Measurements from ENCODE around the gene SSH3. TPM values are rescaled to one million over a fixed set of nuclear protein-coding genes. Genes with fewer than 3 reads are reported as not detected.

The SSH3 gene
- total RNA-seq, 1 experiment from 2014 or later, result 17.5 TPM

DNA sequence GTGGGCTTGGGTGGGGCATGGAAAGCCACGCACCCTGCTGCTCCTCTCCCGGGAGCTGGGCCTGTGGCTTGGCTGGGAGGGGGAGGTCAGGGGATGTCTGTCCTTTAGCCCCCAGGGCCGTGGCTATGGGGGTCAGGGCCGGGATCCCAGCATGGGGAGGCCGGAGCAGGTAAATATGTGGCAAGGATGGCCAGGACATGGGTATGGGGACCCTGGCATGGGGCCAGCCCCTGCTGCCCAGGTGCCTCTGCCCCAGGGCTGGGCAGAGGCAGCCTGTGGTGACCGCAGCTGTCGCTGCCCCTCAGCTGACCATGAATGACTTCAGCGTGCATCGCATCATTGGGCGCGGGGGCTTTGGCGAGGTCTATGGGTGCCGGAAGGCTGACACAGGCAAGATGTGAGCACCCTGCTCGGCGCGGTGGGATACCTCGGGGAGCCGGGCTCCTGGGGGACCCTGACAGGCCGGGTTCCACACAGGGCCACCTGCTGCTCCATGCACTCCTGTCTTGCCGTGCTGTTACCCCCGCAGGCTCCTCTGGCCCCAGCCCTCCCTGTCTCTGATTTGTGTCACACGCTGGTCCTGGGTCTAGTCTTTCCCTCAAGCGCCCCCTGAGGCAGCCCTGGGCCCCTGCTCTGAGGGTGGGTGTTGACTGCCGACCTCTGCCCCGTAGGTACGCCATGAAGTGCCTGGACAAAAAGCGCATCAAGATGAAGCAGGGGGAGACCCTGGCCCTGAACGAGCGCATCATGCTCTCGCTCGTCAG, 22.4 kb upstream of the SSH3 start:
- no peak overlapping the region for H3K4me3 ChIP-seq
- no peak for DNase-seq (ENCODE audit: low read depth in 1 of 2, low spot score in 2 of 2)
- H3K27me3 ChIP-seq (replicated peaks), result no peaks in the 10 kb centered on the region
- peaks cover 24% of the 10 kb centered on the region for H3K4me1 ChIP-seq (replicated peaks)
- H3K9me3 ChIP-seq (replicated peaks), result no peaks in the 10 kb centered on the region
- H3K27ac ChIP-seq, result no peak overlapping the region
- peaks cover 95% of the 10 kb centered on the region for H3K36me3 ChIP-seq

DNA sequence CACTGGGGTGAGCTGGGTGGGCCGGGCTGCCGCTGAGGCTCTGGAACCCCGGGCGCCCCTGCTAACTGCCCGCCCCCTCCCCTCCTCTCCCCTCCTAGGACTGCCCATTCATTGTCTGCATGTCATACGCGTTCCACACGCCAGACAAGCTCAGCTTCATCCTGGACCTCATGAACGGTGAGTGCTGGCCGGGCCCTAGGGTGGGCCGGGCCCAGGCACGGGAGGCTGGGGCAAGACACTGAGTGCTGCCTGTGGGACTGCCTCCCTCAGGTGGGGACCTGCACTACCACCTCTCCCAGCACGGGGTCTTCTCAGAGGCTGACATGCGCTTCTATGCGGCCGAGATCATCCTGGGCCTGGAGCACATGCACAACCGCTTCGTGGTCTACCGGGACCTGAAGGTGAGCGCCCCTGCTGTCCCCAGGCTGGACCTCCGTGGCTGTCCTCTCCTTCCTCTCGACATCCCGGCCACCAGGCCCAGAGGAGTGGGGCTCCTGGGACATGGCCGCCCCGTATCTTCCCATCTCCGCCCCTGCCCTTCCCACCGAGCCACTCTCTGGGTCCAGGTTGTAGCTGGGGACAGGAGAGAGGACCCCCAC, 21.7 kb upstream of the SSH3 start:
- peaks cover 98% of the 10 kb centered on the region for H3K36me3 ChIP-seq
- no peak overlapping the region for H3K27ac ChIP-seq
- H3K4me3 ChIP-seq, result no peak overlapping the region
- no peak for DNase-seq (ENCODE audit: low read depth in 1 of 2, low spot score in 2 of 2)
- no peaks in the 10 kb centered on the region for H3K27me3 ChIP-seq (replicated peaks)
- H3K4me1 ChIP-seq (replicated peaks), result peaks cover 17% of the 10 kb centered on the region
- H3K9me3 ChIP-seq (replicated peaks), result no peaks in the 10 kb centered on the region

DNA sequence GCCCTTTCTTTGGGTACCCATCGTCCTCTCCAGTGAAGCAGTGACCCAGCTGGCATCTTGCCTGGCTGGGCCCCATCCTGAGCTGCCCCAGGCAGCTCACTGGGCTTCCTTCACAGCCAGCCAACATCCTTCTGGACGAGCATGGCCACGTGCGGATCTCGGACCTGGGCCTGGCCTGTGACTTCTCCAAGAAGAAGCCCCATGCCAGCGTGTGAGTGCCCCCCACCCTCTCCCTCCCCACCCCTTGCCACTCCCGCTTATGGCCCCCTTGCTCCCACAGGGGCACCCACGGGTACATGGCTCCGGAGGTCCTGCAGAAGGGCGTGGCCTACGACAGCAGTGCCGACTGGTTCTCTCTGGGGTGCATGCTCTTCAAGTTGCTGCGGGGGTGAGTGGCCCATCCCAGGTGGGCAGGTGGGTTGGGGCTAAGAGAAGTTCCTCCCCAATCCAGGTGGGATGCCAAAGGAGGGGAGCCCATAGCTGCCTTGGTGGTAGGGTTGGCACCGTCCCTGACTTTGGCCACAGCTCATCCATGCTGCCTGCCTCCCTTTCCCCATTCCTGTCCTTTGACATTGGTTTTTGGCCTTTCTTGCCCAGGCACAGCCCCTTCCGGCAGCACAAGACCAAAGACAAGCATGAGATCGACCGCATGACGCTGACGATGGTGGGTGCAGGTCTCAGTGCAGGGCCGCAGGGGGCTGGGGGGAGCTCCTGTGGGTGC, 21.0 kb upstream of the SSH3 start:
- H3K27me3 ChIP-seq (replicated peaks), result no peaks in the 10 kb centered on the region
- H3K36me3 ChIP-seq, result peaks cover 98% of the 10 kb centered on the region
- DNase-seq (ENCODE audit: low read depth in 1 of 2, low spot score in 2 of 2), result no peak
- no peaks in the 10 kb centered on the region for H3K9me3 ChIP-seq (replicated peaks)
- H3K4me3 ChIP-seq, result no peak overlapping the region
- peaks cover 14% of the 10 kb centered on the region for H3K4me1 ChIP-seq (replicated peaks)
- no peak overlapping the region for H3K27ac ChIP-seq

DNA sequence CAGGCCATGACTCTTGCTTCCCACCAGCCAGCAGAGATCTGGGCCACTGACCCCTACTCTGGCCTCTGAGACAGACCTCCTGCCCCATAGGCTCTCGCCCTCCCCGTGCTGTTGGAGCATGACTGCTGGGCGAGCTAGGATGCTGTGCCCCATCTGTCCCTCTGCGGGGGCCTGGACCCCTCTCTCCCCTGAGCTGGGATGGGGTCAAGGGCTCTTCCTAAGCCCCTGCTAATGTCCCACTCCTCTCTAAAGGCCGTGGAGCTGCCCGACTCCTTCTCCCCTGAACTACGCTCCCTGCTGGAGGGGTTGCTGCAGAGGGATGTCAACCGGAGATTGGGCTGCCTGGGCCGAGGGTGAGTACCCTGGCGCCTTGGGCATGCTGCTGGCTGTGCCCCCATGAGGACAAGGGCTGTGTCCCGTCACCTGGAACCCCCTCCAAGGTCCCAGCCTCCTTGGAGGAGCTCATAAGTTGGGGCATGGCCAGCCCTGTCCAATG, 20.4 kb upstream of the SSH3 start:
- peaks cover 14% of the 10 kb centered on the region for H3K4me1 ChIP-seq (replicated peaks)
- no peak for DNase-seq (ENCODE audit: low read depth in 1 of 2, low spot score in 2 of 2)
- H3K9me3 ChIP-seq (replicated peaks), result no peaks in the 10 kb centered on the region
- H3K36me3 ChIP-seq, result peaks cover 100% of the 10 kb centered on the region
- H3K27me3 ChIP-seq (replicated peaks), result no peaks in the 10 kb centered on the region
- H3K4me3 ChIP-seq, result no peak overlapping the region
- H3K27ac ChIP-seq, result no peak overlapping the region

DNA sequence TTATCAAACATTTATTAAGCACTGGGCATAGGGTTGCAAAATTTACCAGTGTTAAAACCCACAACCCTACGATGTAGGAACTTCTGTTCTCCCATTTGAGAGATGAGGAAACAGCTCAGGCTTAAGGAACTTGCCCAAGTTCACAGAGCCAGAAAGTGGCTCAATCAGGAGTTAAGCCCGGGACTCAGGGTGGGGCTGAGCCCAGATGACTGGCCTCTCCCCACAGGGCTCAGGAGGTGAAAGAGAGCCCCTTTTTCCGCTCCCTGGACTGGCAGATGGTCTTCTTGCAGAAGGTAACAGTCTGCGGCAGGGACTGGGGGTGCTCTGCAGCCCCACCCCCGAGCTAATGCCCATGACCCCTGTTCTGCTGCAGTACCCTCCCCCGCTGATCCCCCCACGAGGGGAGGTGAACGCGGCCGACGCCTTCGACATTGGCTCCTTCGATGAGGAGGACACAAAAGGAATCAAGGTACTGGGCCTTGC, 19.8 kb upstream of the SSH3 start:
- Histone ChIP-seq H3K4me1 (replicated peaks) (peaks cover 16% of the 10 kb centered on the region), H3K27me3 (replicated peaks) (no peaks in the 10 kb centered on the region), H3K9me3 (replicated peaks) (no peaks in the 10 kb centered on the region), H3K36me3 (peaks cover 97% of the 10 kb centered on the region), H3K4me3 (no peak overlapping the region), H3K27ac (no peak overlapping the region)
- DNase-seq (ENCODE audit: low read depth in 1 of 2, low spot score in 2 of 2), result no peak

DNA sequence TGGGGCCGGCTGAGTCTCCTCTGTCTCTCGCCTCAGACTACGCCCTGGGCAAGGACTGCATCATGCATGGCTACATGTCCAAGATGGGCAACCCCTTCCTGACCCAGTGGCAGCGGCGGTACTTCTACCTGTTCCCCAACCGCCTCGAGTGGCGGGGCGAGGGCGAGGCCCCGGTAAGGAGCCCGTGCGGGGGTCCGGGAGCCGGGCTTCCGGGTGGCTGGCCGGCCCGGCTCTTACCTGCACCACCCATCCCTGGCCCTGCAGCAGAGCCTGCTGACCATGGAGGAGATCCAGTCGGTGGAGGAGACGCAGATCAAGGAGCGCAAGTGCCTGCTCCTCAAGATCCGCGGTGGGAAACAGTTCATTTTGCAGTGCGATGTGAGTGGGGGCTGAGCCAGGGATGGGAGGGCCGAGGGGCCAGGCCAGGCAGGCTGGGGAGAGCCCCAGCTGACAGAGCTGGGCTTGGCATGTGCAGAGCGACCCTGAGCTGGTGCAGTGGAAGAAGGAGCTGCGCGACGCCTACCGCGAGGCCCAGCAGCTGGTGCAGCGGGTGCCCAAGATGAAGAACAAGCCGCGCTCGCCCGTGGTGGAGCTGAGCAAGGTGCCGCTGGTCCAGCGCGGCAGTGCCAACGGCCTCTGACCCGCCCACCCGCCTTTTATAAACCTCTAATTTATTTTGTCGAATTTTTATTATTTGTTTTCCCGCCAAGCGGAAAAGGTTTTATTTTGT, 18.4 kb upstream of the SSH3 start:
- Histone ChIP-seq H3K4me3 (no peak overlapping the region), H3K27ac (no peak overlapping the region), H3K9me3 (replicated peaks) (no peaks in the 10 kb centered on the region), H3K4me1 (replicated peaks) (peaks cover 24% of the 10 kb centered on the region), H3K27me3 (replicated peaks) (no peaks in the 10 kb centered on the region), H3K36me3 (peaks cover 91% of the 10 kb centered on the region)
- no peak for DNase-seq (ENCODE audit: low read depth in 1 of 2, low spot score in 2 of 2)

DNA sequence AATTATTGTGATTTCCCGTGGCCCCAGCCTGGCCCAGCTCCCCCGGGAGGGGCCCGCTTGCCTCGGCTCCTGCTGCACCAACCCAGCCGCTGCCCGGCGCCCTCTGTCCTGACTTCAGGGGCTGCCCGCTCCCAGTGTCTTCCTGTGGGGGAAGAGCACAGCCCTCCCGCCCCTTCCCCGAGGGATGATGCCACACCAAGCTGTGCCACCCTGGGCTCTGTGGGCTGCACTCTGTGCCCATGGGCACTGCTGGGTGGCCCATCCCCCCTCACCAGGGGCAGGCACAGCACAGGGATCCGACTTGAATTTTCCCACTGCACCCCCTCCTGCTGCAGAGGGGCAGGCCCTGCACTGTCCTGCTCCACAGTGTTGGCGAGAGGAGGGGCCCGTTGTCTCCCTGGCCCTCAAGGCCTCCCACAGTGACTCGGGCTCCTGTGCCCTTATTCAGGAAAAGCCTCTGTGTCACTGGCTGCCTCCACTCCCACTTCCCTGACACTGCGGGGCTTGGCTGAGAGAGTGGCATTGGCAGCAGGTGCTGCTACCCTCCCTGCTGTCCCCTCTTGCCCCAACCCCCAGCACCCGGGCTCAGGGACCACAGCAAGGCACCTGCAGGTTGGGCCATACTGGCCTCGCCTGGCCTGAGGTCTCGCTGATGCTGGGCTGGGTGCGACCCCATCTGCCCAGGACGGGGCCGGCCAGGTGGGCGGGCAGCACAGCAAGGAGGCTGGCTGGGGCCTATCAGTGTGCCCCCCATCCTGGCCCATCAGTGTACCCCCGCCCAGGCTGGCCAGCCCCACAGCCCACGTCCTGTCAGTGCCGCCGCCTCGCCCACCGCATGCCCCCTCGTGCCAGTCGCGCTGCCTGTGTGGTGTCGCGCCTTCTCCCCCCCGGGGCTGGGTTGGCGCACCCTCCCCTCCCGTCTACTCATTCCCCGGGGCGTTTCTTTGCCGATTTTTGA, 17.5 kb upstream of the SSH3 start:
- no peak for DNase-seq (ENCODE audit: low read depth in 1 of 2, low spot score in 2 of 2)
- peaks cover 29% of the 10 kb centered on the region for H3K4me1 ChIP-seq (replicated peaks)
- no peak overlapping the region for H3K27ac ChIP-seq
- peaks cover 91% of the 10 kb centered on the region for H3K36me3 ChIP-seq
- H3K9me3 ChIP-seq (replicated peaks), result no peaks in the 10 kb centered on the region
- no peaks in the 10 kb centered on the region for H3K27me3 ChIP-seq (replicated peaks)
- no peak overlapping the region for H3K4me3 ChIP-seq

DNA sequence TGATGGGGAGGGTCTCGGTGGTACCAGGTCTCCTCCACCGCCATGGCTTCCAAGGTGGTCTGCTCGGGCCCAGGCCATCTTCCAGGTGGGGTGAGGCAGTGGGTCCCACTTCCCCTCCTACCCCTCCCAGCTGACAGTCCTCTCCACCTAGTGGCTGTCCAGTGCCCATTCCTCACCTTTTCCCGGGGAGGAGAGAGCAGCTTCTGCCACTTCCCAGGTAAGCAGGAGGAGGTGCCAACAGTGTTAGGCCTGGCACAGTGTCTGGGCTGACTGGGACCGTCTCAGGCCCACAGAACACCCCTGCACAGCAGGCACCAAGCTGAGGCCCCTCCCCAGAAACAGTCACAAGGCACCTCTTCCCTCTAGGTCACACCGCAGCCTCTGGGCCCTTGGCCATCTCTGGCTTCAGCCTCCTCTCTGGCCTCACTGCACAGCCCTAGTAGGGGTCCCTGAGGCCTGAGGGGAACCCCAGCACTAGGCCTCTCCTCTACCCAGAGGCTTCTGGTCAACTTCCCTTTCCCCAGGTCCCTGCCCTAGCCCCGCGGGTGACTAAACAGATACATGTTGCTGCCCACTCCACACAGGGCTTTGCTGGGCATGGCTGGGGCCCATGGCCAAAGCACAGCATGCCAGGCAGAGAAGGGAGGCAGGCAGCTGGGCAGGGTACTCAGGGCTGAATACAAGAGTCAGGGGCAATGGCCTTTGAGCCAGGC, 16.6 kb upstream of the SSH3 start:
- H3K4me1 ChIP-seq (replicated peaks), result peaks cover 29% of the 10 kb centered on the region
- H3K27ac ChIP-seq, result no peak overlapping the region
- H3K36me3 ChIP-seq, result peaks cover 91% of the 10 kb centered on the region
- H3K4me3 ChIP-seq, result no peak overlapping the region
- H3K9me3 ChIP-seq (replicated peaks), result no peaks in the 10 kb centered on the region
- no peaks in the 10 kb centered on the region for H3K27me3 ChIP-seq (replicated peaks)
- DNase-seq (ENCODE audit: low read depth in 1 of 2, low spot score in 2 of 2), result no peak

DNA sequence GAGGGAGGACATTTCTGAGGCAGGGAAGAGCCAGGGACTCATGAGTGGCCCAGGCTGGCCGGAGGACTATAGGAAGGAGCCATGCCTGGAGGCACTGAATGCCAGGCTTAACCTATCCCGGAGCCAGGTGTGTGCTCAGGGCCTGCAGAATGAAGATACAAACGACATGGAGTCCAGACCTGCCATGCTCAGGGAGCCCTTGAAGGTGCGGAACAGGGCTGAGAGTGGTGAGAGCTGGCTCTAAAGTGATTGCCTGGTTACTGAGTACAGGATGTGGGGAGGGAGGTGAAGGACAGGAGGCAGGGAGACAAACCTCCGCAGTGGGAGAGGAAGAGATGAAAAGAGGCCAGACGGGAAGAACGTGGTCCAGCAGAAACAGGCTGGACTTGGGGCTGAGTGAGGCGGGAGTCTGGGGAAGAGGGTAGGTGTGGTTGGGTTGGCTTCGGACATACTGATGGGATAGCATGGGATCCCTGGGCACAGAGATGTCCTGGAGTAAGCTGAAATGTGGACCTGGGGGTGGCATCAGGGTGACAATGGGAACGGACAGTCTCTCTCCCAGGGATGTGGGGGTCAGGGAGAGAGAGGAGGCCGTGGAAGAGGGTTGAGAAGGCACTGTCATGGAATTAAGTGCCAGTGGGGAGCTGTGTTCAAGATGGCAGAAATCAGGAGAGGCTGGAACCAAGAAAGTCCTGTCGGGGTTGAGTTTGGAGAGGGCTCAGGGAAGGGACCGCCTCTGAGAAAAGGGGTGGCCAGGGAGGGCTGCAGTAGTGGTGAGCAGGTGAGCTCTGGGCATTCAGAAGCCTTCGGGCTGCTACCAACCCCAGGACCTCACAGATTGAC, 15.8 kb upstream of the SSH3 start:
- DNase-seq (ENCODE audit: low read depth in 1 of 2, low spot score in 2 of 2), result peak in 1 of 2 experiments; percentile 34
- no peaks in the 10 kb centered on the region for H3K27me3 ChIP-seq (replicated peaks)
- H3K27ac ChIP-seq, result peak overlapping the region; percentile 79
- peaks cover 29% of the 10 kb centered on the region for H3K4me1 ChIP-seq (replicated peaks)
- peak overlapping the region; percentile 72 for H3K4me3 ChIP-seq
- peaks cover 89% of the 10 kb centered on the region for H3K36me3 ChIP-seq
- H3K9me3 ChIP-seq (replicated peaks), result no peaks in the 10 kb centered on the region

DNA sequence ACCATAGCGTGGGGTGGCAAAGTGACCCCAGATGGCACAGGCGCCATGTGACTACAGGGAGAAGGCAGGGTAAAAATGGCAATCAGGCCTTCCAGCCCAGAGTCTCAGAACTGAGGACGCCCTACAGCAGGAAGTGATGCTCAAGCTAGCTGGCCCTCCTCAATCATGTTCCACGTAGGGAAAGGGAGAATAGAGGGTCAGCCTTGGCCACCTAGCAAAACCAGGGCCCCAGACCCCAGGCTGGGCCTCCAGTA, 15.2 kb upstream of the SSH3 start:
- Histone ChIP-seq H3K4me1 (replicated peaks) (peaks cover 33% of the 10 kb centered on the region), H3K4me3 (peak overlapping the region; percentile 72), H3K27me3 (replicated peaks) (no peaks in the 10 kb centered on the region), H3K36me3 (peaks cover 89% of the 10 kb centered on the region), H3K27ac (peak overlapping the region; percentile 79), H3K9me3 (replicated peaks) (no peaks in the 10 kb centered on the region)
- no peak for DNase-seq (ENCODE audit: low read depth in 1 of 2, low spot score in 2 of 2)

DNA sequence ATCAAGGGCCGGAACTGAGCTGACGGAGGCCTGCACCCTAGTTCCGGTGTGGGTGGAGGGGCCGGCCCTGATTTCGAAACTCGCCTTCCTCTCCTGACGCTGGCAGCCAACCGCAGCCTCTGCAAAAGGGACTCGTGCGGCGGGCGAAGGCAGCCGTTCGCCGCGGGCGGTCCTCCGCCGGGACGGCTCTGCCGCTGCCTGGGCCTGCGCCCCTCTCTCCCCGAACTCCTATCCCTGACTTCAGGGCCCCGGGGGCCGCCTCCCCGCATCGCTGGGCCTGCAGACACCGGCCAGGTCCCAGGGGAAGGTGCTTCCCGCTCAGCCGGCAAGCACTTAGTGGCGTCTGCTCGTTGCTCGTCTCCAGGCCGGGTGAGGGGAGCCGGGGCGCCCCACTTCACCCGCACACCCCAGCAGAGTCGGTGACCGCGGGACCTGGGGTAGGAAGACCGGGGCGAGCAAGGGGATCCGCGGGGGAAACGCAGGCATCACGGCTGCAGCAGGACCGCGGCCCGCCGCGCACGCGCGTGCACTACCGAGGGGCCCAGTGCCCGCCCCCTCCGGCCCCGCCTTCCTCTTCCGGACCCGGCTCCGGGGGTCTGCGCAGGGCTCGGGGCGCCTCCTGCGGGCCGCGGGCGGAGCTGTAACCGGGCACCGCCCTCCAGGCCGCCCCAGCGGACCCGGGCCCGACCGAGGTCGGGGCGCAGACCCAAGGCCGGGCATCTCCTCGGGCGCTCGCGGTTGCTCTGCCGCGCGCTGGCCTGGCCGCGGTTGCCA, 14.7 kb upstream of the SSH3 start:
- H3K27ac ChIP-seq, result peak overlapping the region; percentile 79
- H3K4me1 ChIP-seq (replicated peaks), result peaks cover 34% of the 10 kb centered on the region
- H3K4me3 ChIP-seq, result peak overlapping the region; percentile 72
- no peaks in the 10 kb centered on the region for H3K27me3 ChIP-seq (replicated peaks)
- peak; percentile 96 to 99 for DNase-seq (ENCODE audit: low read depth in 1 of 2, low spot score in 2 of 2)
- H3K36me3 ChIP-seq, result peaks cover 87% of the 10 kb centered on the region
- H3K9me3 ChIP-seq (replicated peaks), result no peaks in the 10 kb centered on the region

Measured in SJSA1 (cell line).